ENCODE measurements around the gene PDZK1.

- TF ChIP-seq CTCF (IDR thresholded peaks at IDR 0.05) (no peak), POLR2AphosphoS5 (IDR thresholded peaks at IDR 0.05) (no peak), EP300 (IDR thresholded peaks at IDR 0.05) (no peak)
These were observed 22.7 kb upstream of the PDZK1 start for GRCh38 chr1:145729666-145730436.
